AG10803 (cell line): ENCODE measurements around the gene KPNB1.

Experiments used
- DNase-seq: peaks from one replicate; pipeline ENCODE4 v3.0.0; 2010; ENCODE audit warnings: low read depth
- H3K4me3 ChIP-seq: 2 replicates; pipeline ENCODE4 v1.5.1; 2011; ENCODE audit warnings: mild to moderate bottlenecking, low read length, control low read depth
- TF ChIP-seq, protein P1 (sequence below): conservative IDR thresholded peaks from 2 replicates; pipeline ENCODE4 v1.5.1; 2011; ENCODE audit warnings: mild to moderate bottlenecking, low read length, control low read depth, inconsistent platforms

Gene KPNB1

DNA sequence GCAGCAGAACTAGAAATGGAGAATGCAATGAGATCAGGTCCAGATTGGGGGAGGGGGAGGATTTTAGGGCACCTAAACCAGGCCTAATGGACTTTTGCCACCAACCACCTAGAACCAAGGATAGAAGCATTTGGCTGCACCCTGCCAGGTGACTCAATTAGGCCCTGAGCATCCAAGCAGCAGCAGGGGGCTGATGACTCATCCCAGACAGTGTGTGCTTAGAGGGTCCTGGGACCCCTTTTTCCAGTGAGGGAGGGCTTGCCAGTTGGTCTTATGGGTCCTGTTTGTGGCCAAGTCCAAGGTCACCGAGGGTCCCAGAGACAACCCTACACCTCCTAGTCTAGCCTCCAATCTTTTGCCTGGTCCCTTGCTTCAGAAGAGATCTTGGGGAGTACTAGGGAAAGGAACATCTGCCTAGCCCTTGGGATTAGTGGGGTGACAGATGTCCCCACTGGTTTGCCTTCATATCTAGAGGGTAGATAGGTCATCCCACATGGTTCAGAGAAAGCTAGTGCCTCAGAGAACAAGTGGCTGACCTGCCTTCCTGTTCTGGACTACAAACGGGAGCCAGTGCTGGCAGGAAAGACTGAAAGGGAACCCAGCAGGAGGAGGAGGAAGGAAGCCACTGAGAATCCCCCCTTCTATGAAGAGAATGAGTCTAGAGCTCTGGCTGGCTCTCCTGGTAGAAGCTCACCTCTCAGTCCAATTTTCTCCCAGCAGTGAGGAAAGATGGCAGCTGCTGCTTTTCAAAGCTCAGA is 42.6 kb downstream of the KPNB1 start:
- no peak overlapping the region for H3K4me3 ChIP-seq
- TF ChIP-seq, protein P1, sequence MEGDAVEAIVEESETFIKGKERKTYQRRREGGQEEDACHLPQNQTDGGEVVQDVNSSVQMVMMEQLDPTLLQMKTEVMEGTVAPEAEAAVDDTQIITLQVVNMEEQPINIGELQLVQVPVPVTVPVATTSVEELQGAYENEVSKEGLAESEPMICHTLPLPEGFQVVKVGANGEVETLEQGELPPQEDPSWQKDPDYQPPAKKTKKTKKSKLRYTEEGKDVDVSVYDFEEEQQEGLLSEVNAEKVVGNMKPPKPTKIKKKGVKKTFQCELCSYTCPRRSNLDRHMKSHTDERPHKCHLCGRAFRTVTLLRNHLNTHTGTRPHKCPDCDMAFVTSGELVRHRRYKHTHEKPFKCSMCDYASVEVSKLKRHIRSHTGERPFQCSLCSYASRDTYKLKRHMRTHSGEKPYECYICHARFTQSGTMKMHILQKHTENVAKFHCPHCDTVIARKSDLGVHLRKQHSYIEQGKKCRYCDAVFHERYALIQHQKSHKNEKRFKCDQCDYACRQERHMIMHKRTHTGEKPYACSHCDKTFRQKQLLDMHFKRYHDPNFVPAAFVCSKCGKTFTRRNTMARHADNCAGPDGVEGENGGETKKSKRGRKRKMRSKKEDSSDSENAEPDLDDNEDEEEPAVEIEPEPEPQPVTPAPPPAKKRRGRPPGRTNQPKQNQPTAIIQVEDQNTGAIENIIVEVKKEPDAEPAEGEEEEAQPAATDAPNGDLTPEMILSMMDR, result no peak
- no peak for DNase-seq

GRCh38 chr17:47692895-47693730 is 43.4 kb downstream of the KPNB1 start:
- peak overlapping the region; percentile 65 for H3K4me3 ChIP-seq
- peak; percentile 37 for DNase-seq
- TF ChIP-seq, protein P1, result no peak

GRCh38 chr17:47693731-47694580 is 44.2 kb downstream of the KPNB1 start, which contains the start of gene TBKBP1:
TSS of gene TBKBP1 (plus strand) at chr17:47694161. CDS start at chr17:47696113, 1,952 bp downstream.
- peak; percentile 24 for DNase-seq
- peak within 1 kb of the TSS; percentile 65 for H3K4me3 ChIP-seq
- TF ChIP-seq, protein P1, result no peak

- TF ChIP-seq, protein P1, result no peak
- DNase-seq, result peak; percentile 62
- peak overlapping the region; percentile 65 for H3K4me3 ChIP-seq
These were observed 45.1 kb downstream of the KPNB1 start for GRCh38 chr17:47694581-47695428.

DNA sequence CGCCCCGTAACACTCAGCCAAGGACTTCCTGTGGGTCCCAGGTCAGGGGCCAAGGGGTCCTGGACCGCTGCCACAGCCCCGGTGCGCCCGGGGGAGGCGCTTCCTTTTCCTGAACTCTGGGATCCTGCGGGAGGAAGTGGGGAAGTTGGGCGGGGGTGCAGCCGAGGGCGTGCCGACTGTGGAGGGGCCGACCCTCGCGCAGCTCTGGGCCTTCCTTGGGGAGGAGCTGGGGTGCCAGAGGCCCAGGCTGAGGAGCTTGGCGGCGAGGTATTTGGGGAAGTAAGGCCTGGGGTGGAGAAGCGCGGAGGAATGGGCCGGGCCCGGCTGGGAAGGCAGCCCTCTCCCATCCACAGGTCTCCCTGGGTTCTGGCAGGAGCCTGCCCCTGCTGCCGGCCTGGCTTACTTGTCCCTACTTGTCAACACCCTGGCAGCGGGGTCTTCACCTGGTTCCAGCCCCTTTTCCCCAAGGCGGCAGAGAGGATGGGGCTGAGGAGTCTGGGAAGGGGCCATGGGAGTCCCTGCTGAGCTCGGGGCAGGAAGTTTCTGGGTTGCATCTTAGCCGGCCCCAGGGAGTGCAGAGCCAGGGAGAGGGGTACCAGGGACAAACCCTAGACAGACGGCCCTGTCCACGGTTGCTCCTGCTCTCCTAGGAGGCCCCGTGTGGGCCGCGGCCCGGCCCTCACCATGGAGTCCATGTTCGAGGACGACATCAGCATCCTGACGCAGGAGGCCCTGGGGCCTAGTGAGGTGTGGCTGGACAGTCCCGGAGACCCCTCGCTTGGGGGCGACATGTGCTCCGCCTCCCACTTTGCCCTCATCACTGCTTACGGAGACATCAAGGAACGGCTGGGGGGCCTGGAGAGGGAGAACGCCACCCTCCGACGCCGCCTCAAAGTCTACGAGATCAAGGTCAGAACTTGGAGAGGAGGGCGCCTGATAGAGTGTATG is 46.0 kb downstream of the KPNB1 start:
- H3K4me3 ChIP-seq, result peak overlapping the region; percentile 65
- no peak for DNase-seq

More for the DNA sequence above, 46.0 kb downstream of the KPNB1 start:
- TF ChIP-seq, protein P1, result no peak
